ENCODE results near the gene NFKBIB. TPM values are rescaled to one million over a fixed set of nuclear protein-coding genes. Genes with fewer than 3 reads are reported as not detected.

NFKBIB gene
- total RNA-seq, 2 experiments from 2014 or later = 31.9 to 36.6 TPM

DNA sequence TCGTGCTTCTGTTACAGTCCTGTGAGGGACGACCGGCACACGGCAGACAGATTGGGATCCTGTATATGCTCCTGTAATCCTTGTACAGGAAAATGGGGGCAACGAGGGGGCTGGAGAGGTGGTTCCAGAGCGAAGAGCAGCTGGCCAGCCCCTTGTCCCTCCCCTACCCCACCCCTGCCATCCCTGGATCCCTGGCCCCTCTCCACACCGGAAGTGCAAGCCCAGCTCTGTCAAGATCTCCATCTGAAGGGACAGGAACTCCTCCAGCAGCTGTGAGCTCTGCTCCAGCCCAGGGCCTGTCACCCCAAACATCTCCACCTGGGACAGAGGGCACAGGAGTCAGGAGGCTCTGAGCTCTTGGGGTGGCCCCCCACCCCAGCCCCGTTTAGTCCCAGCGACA, 17.7 kb downstream of the NFKBIB start:
- ChIA-PET CTCF (interaction anchor here (4.2 kb wide), 1 partner anchor 13 kb away, joined by 18 read pairs; the partner anchor contains the start of genes MRPS12 and SARS2), POLR2A (no interaction called here)
- ATAC-seq = no peak
- no peaks in the 10 kb centered on the region for H3K9me3 Mint-ChIP-seq (ENCODE audit: insufficient read depth)
- H3K27me3 Mint-ChIP-seq (ENCODE audit: low read depth) = no peaks in the 10 kb centered on the region
- H3K4me1 Mint-ChIP-seq (ENCODE audit: low read depth) = peaks cover 6% of the 10 kb centered on the region
- H3K36me3 Mint-ChIP-seq (ENCODE audit: low read depth) = peaks cover 8% of the 10 kb centered on the region
- DNase-seq = no peak
- no peak overlapping the region for H3K4me3 Mint-ChIP-seq
- H3K27ac Mint-ChIP-seq = no peak overlapping the region

DNA sequence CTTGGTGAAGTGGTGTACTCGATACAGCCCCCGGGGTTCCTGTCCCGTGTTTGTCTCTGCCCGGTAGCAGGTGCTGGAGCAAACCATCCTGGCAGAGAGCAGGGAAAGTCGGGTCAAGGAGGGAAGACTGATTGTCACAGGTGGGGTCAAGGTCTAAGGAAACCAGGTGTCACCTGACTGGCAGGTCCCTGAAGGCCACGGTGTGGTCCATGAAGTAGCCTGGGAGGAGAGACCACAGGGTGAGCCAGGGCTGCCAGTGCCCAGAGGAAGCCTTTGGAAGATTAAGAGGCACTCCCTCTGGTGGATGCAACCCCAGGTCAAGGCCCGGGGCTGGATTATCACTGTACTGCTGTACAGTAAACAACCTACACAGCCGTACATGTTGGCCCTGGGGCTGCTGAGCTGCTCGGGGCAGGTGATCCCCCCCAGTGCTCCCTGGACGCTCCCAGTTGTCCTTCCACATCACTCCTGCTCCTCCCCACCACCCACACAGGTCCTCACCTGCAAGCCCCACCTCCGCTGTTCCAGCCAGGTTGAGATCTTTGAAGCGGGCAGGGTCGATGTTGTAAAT, 18.2 kb downstream of the NFKBIB start:
- H3K4me3 Mint-ChIP-seq = no peak overlapping the region
- no peaks in the 10 kb centered on the region for H3K9me3 Mint-ChIP-seq (ENCODE audit: insufficient read depth)
- no peak overlapping the region for H3K27ac Mint-ChIP-seq
- H3K36me3 Mint-ChIP-seq (ENCODE audit: low read depth) = peaks cover 8% of the 10 kb centered on the region
- ATAC-seq (peak; percentile 42), DNase-seq (no peak)
- peaks cover 2% of the 10 kb centered on the region for H3K4me1 Mint-ChIP-seq (ENCODE audit: low read depth)
- POLR2A ChIA-PET = no interaction called here
- CTCF ChIA-PET = interaction anchor here (4.2 kb wide), 1 partner anchor 13 kb away, joined by 18 read pairs; the partner anchor contains the start of genes MRPS12 and SARS2
- no peaks in the 10 kb centered on the region for H3K27me3 Mint-ChIP-seq (ENCODE audit: low read depth)

DNA sequence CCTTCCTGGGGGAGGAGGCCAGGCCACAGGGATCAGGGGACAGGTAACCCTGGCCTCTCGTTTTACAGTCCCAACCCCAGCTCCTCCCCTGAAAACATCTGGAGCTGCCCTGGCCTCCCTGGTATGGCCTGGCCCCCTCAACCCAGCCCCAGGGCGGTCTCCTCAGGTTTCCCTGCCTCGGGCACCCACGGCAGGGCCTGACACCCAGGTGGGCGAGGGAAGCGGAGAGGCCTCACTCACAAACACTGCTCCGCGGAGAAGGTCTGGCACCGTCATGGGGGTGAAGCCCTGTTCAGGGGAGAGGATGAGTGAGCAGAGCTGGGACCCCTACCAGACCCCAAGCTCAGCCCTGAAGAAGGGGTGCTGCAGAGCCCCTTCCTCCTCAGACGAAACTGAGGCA, 18.8 kb downstream of the NFKBIB start:
- DNase-seq (no peak), ATAC-seq (no peak)
- ChIA-PET POLR2A (no interaction called here), CTCF (interaction anchor here (1.3 to 4.2 kb wide), 2 partner anchors 12 to 18 kb away, joined by 3 to 18 read pairs; partner anchors contain the start of genes MRPS12, NFKBIB and SARS2)
- Mint-ChIP-seq H3K27me3 (ENCODE audit: low read depth) (no peaks in the 10 kb centered on the region), H3K4me3 (no peak overlapping the region), H3K9me3 (ENCODE audit: insufficient read depth) (no peaks in the 10 kb centered on the region), H3K4me1 (ENCODE audit: low read depth) (no peaks in the 10 kb centered on the region), H3K36me3 (ENCODE audit: low read depth) (peaks cover 8% of the 10 kb centered on the region), H3K27ac (no peak overlapping the region)

DNA sequence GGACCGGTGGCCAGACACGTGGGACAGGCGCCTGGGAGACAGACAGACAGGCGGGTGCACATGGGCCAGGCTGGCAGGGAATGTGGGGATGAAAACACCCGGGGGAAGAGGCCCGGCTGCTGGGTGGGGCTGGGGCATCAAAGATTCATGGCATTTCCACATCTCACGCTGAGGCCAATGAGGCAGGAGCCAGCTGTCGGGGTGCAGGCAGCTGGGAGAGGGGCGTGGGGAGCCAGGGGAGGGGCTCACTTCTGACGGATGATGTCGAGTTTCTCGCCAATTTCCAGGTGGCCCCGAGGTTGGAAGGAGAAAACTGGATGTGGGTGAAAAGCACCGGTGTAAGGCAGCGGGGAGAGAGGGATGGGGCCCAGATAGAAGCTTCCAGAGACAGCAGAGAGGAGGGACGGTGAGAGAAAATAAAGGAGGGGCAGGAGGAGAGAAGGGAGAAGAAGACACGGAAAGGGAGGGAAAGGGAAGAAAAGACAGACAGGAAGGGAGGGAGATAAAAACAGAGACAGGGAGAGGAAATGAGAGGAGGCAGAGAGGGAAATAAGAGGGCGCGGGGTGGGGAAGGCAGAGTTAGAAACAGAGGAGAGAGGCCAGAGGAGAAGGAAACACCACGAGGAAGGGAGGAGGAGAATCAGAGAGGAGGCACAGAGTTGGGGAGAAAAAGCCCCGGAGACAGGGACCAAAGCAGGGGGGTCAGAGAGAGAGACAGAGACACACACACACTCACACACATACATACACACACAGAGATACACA, 20.2 kb downstream of the NFKBIB start:
- peaks cover 16% of the 10 kb centered on the region for H3K36me3 Mint-ChIP-seq (ENCODE audit: low read depth)

DNA sequence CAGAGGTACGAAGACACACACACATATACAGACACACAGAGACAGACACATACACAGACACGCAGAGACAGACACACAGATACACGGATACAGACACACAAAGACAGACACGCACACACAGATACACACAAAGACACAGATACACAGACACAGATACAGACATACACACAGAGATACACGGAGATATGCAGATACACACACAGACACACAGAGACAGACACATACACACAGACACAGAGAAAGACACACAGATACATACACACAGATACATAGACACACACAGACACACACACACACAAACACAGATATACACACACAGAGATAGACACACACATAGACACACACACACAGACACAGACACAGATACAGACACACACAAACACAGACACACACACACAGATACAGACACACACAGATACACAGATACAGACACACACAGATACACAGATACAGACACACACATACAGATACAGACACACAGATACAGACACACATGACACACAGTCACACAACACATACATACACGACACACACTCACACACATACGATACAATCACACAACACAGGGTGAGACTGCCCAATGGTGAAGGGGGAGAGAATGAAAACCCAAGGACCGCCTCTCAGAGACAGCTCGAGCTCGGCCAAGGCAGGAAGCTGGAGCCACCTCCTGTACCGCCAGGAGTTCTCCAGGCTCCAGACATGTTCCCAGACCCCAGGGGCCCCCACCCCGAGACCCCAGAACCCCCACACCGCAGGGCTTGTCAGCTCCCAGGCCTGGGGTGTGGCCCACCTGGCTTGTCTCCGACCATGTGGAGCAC, 21.0 kb downstream of the NFKBIB start:
- no peaks in the 10 kb centered on the region for H3K27me3 Mint-ChIP-seq (ENCODE audit: low read depth)
- H3K4me3 Mint-ChIP-seq = no peak overlapping the region
- no peak overlapping the region for H3K27ac Mint-ChIP-seq
- ChIA-PET POLR2A (no interaction called here), CTCF (interaction anchor here (0.6 to 4.2 kb wide), 2 partner anchors 10 to 518 kb away, joined by 3 to 18 read pairs; partner anchors contain the start of genes FAM98C, MRPS12 and SARS2)
- peaks cover 21% of the 10 kb centered on the region for H3K36me3 Mint-ChIP-seq (ENCODE audit: low read depth)
- no peaks in the 10 kb centered on the region for H3K9me3 Mint-ChIP-seq (ENCODE audit: insufficient read depth)
- ATAC-seq (no peak), DNase-seq (no peak)
- peaks cover 2% of the 10 kb centered on the region for H3K4me1 Mint-ChIP-seq (ENCODE audit: low read depth)

More for the DNA sequence above, 20.2 kb downstream of the NFKBIB start:
- DNase-seq (no peak), ATAC-seq (no peak)
- H3K27ac Mint-ChIP-seq = no peak overlapping the region
- H3K27me3 Mint-ChIP-seq (ENCODE audit: low read depth) = no peaks in the 10 kb centered on the region
- ChIA-PET CTCF (interaction anchor here (4.2 kb wide), 1 partner anchor 11 kb away, joined by 18 read pairs; the partner anchor contains the start of genes MRPS12 and SARS2), POLR2A (no interaction called here)
- H3K4me3 Mint-ChIP-seq = no peak overlapping the region
- H3K9me3 Mint-ChIP-seq (ENCODE audit: insufficient read depth) = no peaks in the 10 kb centered on the region
- peaks cover 2% of the 10 kb centered on the region for H3K4me1 Mint-ChIP-seq (ENCODE audit: low read depth)

DNA sequence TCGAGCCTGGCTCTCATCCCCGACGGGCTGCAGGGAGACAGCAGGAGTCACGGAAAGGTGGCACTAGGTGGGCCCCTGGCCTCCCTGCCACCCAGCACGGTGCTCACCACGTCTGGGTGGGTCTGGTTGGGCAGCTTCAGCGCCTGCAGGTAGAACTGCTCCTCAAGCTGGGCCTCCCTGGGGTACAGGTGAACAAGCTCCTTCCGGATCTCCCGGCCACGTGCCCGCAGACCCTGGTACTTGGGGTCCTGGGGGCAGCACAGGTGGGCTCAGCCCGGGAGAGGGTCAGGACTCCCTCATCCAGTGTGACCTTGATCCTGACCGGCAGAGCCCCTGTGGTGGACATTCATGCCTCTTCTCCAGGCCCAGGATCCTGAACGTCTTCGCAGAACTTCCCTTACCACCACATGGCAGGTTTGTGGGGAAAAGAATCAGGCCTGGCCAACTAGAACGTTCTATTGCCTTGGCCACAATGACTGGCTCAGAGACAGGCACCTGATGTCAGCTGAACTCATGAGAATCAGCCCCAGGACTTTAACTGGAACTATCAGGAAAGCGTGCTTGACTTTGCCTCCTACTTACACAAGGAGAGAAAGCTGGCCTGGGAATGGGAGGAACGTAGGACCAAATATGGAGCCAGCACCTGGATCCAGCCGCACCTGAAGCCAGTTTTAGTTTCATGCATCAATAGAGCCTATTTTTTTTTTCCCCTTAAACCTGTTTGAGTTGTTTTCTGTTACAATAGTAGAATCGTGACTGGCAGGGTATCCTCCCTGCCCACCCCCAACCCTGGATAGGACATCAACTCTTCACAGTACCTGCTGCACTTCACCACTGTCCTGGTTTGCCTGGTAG, 21.9 kb downstream of the NFKBIB start:
- ChIA-PET CTCF (interaction anchor here (0.6 kb wide), 2 partner anchors 9 to 519 kb away, joined by 3 read pairs; partner anchors contain the start of genes FAM98C, MRPS12 and SARS2), POLR2A (no interaction called here)
- peaks cover 21% of the 10 kb centered on the region for H3K36me3 Mint-ChIP-seq (ENCODE audit: low read depth)
- H3K27me3 Mint-ChIP-seq (ENCODE audit: low read depth) = no peaks in the 10 kb centered on the region
- no peaks in the 10 kb centered on the region for H3K9me3 Mint-ChIP-seq (ENCODE audit: insufficient read depth)
- H3K4me1 Mint-ChIP-seq (ENCODE audit: low read depth) = peaks cover 2% of the 10 kb centered on the region
- DNase-seq = no peak
- no peak for ATAC-seq
- H3K27ac Mint-ChIP-seq = peak overlapping the region; percentile 10
- no peak overlapping the region for H3K4me3 Mint-ChIP-seq

DNA sequence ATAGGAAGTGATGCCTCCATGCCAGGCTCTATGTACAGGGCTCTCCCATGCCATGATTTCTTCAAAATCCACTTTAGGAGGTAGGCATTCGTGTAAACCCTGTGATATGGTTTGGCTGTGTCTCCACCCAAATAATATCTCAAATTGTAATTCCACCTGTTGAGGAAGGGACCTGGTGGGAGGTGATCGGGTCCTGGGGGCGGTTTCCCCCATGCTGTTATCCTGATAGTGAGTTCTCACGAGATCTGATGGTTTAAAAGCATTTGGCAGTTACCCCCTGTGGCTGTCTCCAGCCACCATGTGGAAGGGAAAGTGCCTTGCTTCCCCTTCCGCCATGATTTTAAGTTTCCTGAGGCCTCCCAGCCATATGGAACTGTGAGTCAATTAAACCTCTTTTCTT, 22.7 kb downstream of the NFKBIB start:
- ATAC-seq (no peak), DNase-seq (no peak)
- Mint-ChIP-seq H3K4me1 (ENCODE audit: low read depth) (peaks cover 2% of the 10 kb centered on the region), H3K27me3 (ENCODE audit: low read depth) (no peaks in the 10 kb centered on the region), H3K36me3 (ENCODE audit: low read depth) (peaks cover 21% of the 10 kb centered on the region), H3K4me3 (no peak overlapping the region), H3K9me3 (ENCODE audit: insufficient read depth) (no peaks in the 10 kb centered on the region), H3K27ac (no peak overlapping the region)
- ChIA-PET CTCF (no interaction called here), POLR2A (no interaction called here)

DNA sequence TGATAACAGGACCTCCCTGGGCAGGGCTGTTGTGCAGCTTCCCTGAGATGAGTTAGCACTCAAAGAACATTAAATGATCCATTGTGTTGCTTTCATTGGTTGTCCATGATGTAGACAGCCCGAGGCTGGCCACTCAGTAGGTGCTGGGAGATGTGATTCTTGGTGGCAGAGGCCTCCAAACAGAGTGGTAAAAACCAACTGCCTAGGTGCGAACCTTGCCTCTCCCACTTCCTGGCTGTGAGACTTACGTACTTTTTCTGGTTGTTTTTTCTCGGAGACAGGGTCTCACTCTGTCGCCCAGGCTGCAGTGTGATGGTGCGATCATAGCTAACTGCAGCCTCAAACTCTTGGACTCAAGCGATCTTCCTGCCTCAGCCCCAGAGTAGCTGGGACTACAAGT, 24.6 kb downstream of the NFKBIB start:
- DNase-seq (no peak), ATAC-seq (peak; percentile 40)
- H3K27me3 Mint-ChIP-seq (ENCODE audit: low read depth) = no peaks in the 10 kb centered on the region
- peaks cover 23% of the 10 kb centered on the region for H3K36me3 Mint-ChIP-seq (ENCODE audit: low read depth)
- POLR2A ChIA-PET = no interaction called here
- H3K27ac Mint-ChIP-seq = peak overlapping the region; percentile 53
- CTCF ChIA-PET = interaction anchor here (0.5 to 1.1 kb wide), 2 partner anchors 28 to 421 kb away, joined by 3 read pairs; no protein-coding TSS in a partner anchor
- no peak overlapping the region for H3K4me3 Mint-ChIP-seq
- H3K9me3 Mint-ChIP-seq (ENCODE audit: insufficient read depth) = no peaks in the 10 kb centered on the region
- H3K4me1 Mint-ChIP-seq (ENCODE audit: low read depth) = peaks cover 15% of the 10 kb centered on the region

DNA sequence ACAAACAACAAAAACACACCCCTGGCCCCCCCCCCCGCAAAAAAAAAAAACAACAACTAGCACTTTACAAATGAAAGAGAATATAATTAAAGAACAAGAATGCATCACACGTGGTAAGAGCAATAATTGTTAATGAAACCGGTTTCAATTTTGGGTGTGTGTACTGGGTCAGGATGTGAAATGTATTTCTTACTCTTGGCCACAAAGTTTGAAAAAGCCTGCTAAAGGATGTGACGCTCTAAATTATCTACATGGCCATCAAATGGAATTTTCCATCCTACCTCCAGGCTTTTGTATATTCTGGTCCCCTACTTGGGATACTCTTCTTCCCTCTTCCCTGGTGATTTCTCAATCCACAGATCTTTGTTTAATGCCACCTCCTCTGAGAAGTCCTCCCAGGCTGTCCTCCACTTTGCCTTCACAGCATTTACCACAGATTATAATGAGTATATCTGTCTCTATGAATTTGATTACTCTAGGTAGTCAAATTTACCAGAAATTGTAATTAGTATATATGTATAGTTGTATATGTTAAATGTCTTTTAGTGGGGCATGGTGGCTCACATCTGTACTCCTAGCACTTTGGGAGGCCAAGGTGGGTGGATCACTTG, 28.7 kb downstream of the NFKBIB start:
- Mint-ChIP-seq H3K4me3 (peak overlapping the region; percentile 3), H3K9me3 (ENCODE audit: insufficient read depth) (no peaks in the 10 kb centered on the region), H3K36me3 (ENCODE audit: low read depth) (peaks cover 33% of the 10 kb centered on the region), H3K27ac (peak overlapping the region; percentile 66), H3K4me1 (ENCODE audit: low read depth) (peaks cover 33% of the 10 kb centered on the region), H3K27me3 (ENCODE audit: low read depth) (no peaks in the 10 kb centered on the region)
- ATAC-seq = no peak
- ChIA-PET POLR2A (no interaction called here), CTCF (interaction anchor here (1.0 to 3.9 kb wide), 8 partner anchors 11 to 685 kb away, joined by 3 to 49 read pairs (median 8); partner anchors contain the start of genes NFKBIB and SIRT2)
- no peak for DNase-seq

DNA sequence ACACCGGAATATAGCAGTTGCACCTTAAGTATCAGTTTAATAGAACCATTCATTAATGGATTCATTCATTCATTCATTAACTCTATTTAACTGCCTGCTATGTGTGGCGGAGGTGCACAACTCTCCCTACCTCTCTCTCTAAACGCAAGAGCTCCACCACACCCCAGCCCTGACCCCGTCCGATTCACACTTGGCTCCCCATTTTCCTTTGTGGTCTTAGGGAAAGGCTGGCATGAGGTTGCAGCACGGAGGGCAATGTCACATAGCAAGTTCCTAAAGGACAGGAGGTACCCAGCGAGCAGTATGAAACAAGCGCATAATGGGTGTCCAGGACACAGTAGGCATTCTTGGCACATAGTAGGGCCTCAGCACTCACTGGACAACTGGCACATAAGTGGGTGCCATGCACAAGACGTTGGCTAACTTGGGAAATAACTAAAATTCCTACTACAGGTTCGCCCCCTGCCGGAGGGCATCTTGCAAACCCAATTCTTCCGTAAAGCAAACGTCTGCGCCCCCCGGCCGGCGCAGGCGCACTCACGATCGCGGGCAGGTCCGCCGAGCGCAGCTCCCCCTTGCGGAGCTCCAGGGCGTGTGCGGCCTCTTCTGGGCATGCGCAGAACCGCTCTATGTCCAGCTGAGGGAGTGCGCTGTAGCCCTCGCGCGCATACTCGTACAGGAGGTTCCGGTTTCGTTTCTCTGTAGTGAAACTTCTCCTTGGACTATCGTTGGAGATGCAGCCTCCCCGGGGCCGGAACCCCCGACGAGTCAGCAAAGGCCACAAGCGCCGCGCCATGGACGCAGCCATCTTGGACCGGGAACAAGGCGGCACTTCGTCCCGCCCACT, 30.4 kb downstream of the NFKBIB start, which contains the start of gene SARS2:
Gene SARS2, minus strand, starts transcription at position 835 of the 847 bp plus-strand sequence. Its CDS starts 27 bp downstream, at position 808.
- Mint-ChIP-seq H3K36me3 (ENCODE audit: low read depth) (peaks cover 40% of the 10 kb centered on the region), H3K4me1 (ENCODE audit: low read depth) (peaks cover 31% of the 10 kb centered on the region), H3K4me3 (peak within 1 kb of the TSS; percentile 98), H3K9me3 (ENCODE audit: insufficient read depth) (peaks cover 6% of the 10 kb centered on the region), H3K27me3 (ENCODE audit: low read depth) (no peaks in the 10 kb centered on the region), H3K27ac (peak within 1 kb of the TSS; percentile 99)
- peak; percentile 94 for DNase-seq
- ChIA-PET POLR2A (interaction anchor here (0.5 to 2.3 kb wide), 13 partner anchors 11 to 556 kb away, joined by 3 to 6 read pairs (median 3); partner anchors contain the start of genes NFKBIB, PSMD8, RINL and SIRT2), CTCF (interaction anchor here (0.6 to 3.9 kb wide), 73 partner anchors 9 to 1641 kb away, joined by 3 to 49 read pairs (median 4); partner anchors contain the start of genes ACTN4, CAPN12, ECH1 and EIF3K)
- ATAC-seq = peak; percentile 68

Data from activated CD8-positive, alpha-beta T cell treated with anti-CD3 and anti-CD28 coated beads, Interleukin-2, amount 10 ng/mL, durations not matched to agents 7 days and 5 days (primary cell).